CD4-positive, CD25-positive, alpha-beta regulatory T cell (primary cell): ENCODE measurements around the gene SAMD1. TPM values are rescaled to one million over a fixed set of nuclear protein-coding genes. Genes with fewer than 3 reads are reported as not detected.

Source experiments
- ATAC-seq, 2 donors: fragments of 150-1000 bp; cut with Tn5 transposase; one replicate each; pipeline ENCODE4 v1.10.0; 2021; ENCODE audit warnings: low read depth in 2 of 2, moderate number of reproducible peaks in 2 of 2, moderate library complexity in 1 of 2
- DNase-seq, 3 donors: peaks; one replicate each; pipeline versions ENCODE4 v3.0.0 to v3.0.0-alpha.2; 2012 to 2022; ENCODE audit warnings: mixed read lengths in 1 of 3
- H3K27ac ChIP-seq: one replicate; pipeline ENCODE4 v1.7.0; 2013; ENCODE audit warnings: mild to moderate bottlenecking, low read length; ENCODE audit not compliant: insufficient read depth, poor library complexity, severe bottlenecking
- H3K27me3 ChIP-seq: one replicate; pipeline ENCODE4 v1.7.0; 2013; ENCODE audit warnings: low read length; ENCODE audit not compliant: control insufficient read depth, insufficient read depth
- H3K36me3 ChIP-seq: one replicate; pipeline ENCODE4 v1.7.0; 2013; ENCODE audit warnings: mild to moderate bottlenecking, low read length, moderate library complexity; ENCODE audit not compliant: control insufficient read depth, insufficient read depth
- H3K4me1 ChIP-seq: 2 replicates; pipeline ENCODE4 v1.7.0; 2013; ENCODE audit warnings: mild to moderate bottlenecking, low read length; ENCODE audit not compliant: insufficient read depth, control insufficient read depth, poor library complexity, severe bottlenecking
- H3K4me3 ChIP-seq: one replicate; pipeline ENCODE4 v1.7.0; 2013; ENCODE audit warnings: low read depth, mild to moderate bottlenecking, low read length, moderate library complexity
- H3K9me3 ChIP-seq, 2 experiments: 1 replicate in 1 of 2; 2 replicates in 1 of 2; pipeline ENCODE4 v1.7.0; 2013; ENCODE audit warnings: low read length in 2 of 2, mild to moderate bottlenecking in 1 of 2, moderate library complexity in 1 of 2; ENCODE audit not compliant: control insufficient read depth in 2 of 2
- H3K27ac Mint-ChIP-seq, 3 donors: one replicate each; pipeline ENCODE4 v1.8.0; 2020 to 2022; ENCODE audit warnings: mild to moderate bottlenecking in 3 of 3, mixed read lengths in 3 of 3, moderate library complexity in 2 of 3
- H3K27me3 Mint-ChIP-seq: one replicate; pipeline ENCODE4 v1.8.0; 2022; ENCODE audit warnings: mild to moderate bottlenecking, mixed read lengths
- H3K36me3 Mint-ChIP-seq: one replicate; pipeline ENCODE4 v1.8.0; 2020; ENCODE audit warnings: mixed read lengths
- H3K4me1 Mint-ChIP-seq, 4 donors: one replicate each; pipeline ENCODE4 v1.8.0; 2020 to 2022; ENCODE audit warnings: mixed read lengths in 4 of 4, mild to moderate bottlenecking in 1 of 4
- H3K4me3 Mint-ChIP-seq, 4 donors: one replicate each; pipeline ENCODE4 v1.8.0; 2020 to 2022; ENCODE audit warnings: mild to moderate bottlenecking in 4 of 4, mixed read lengths in 4 of 4, moderate library complexity in 3 of 4
- H3K9me3 Mint-ChIP-seq, 7 donors: one replicate each; pipeline ENCODE4 v1.8.0; 2020 to 2022; ENCODE audit warnings: mixed read lengths in 7 of 7, mild to moderate bottlenecking in 3 of 7, moderate library complexity in 2 of 7
- polyA plus RNA-seq, 4 donors: library from polyadenylated mRNA; unstranded; fragments of 300-500 nt; fragmentation: Illumina TruSeq; gene quantifications; one replicate each; pipeline ENCODE4 v1.2.3, GENCODE V29; 2021
- total RNA-seq: library from RNA; stranded (reverse); gene quantifications from one replicate; pipeline ENCODE4 v1.2.3, GENCODE V29; 2022

Gene SAMD1
- total and polyA plus RNA-seq, 5 donors from 2014 or later = 0.80 to 24.1 (median 1.2) TPM

DNA sequence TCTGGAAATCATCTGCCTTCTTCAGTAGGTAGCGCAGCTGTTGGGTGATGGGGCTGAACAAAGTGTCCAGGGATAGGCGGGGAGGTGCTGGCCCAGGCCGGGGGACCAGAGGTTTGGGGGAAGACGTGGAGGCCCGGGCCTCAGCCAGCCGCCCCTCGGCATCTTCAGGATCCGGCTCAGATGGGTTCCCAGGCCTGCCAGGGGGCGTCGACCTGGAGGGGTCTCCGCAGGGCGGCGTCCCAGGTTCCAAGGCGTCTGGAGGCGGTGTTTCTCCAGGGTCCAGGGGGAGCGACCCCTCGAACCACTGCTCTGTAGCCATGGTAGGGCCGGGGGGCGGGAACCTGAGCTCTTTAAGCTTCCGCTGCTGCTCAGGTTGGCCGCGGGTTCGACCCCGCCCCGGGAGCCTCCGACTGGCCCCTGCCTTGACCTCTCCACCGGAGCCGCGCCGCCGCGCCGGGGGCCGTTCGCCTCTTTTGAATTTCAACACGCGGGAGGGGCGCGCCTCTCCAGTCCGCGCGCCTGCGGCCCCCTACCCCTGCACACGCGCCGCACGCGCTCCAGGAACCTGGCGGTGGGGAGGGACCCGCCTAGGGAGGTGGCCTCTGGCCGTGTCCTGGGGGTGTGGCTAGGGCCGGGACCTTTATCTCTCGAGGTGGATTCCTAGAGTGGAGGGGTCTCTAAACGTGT lies 5.1 kb downstream of the SAMD1 start, which contains the start of gene C19orf67:
TSS of gene C19orf67 (minus strand) at position 475 of the 687 bp plus-strand sequence. CDS start at position 319, 156 bp downstream.
- no peak within 1 kb of the TSS for H3K27ac ChIP-seq
- Mint-ChIP-seq H3K27ac (no peak within 1 kb of the TSS), H3K4me3 (peak within 1 kb of the TSS in 2 of 4 donors; percentile 76 to 88), H3K27me3 (no peaks in the 10 kb centered on the region), H3K36me3 (peaks cover 4% of the 10 kb centered on the region), H3K4me1 (peaks cover 4 to 35% (median 12%) of the 10 kb centered on the region in 4 donors), H3K9me3 (no peaks in the 10 kb centered on the region)
- no peaks in the 10 kb centered on the region for H3K9me3 ChIP-seq
- H3K4me1 ChIP-seq = peaks cover 23% of the 10 kb centered on the region
- no peak within 1 kb of the TSS for H3K4me3 ChIP-seq
- DNase-seq = no peak
- no peaks in the 10 kb centered on the region for H3K27me3 ChIP-seq
- no peak for ATAC-seq
- no peaks in the 10 kb centered on the region for H3K36me3 ChIP-seq

DNA sequence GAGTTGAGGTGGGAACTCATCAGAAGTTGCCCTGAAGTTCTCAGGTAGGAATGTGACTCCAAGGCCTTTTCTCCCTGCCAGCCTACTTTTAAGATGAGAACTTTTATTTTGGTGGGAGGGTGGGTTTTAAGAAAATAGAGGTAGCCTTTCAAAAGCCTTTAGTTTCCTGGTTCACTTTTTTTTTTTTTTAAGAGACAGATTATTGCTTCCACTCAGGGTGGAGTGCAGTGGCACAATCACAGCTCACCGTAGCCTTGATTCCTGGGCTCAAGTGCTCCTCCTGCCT lies 7.9 kb downstream of the SAMD1 start:
- Histone ChIP-seq H3K4me3 (no peak overlapping the region), H3K36me3 (no peaks in the 10 kb centered on the region), H3K4me1 (peaks cover 19% of the 10 kb centered on the region), H3K27me3 (no peaks in the 10 kb centered on the region), H3K27ac (no peak overlapping the region), H3K9me3 (no peaks in the 10 kb centered on the region)
- ATAC-seq (no peak), DNase-seq (no peak)
- Mint-ChIP-seq H3K4me3 (peak overlapping the region; percentile 80 to 95 (median 86)), H3K36me3 (no peaks in the 10 kb centered on the region), H3K4me1 (peaks cover 4 to 27% (median 11%) of the 10 kb centered on the region in 4 donors), H3K27me3 (peaks cover 4% of the 10 kb centered on the region), H3K9me3 (no peaks in the 10 kb centered on the region), H3K27ac (peak overlapping the region in 1 of 3 donors; percentile 93)

DNA sequence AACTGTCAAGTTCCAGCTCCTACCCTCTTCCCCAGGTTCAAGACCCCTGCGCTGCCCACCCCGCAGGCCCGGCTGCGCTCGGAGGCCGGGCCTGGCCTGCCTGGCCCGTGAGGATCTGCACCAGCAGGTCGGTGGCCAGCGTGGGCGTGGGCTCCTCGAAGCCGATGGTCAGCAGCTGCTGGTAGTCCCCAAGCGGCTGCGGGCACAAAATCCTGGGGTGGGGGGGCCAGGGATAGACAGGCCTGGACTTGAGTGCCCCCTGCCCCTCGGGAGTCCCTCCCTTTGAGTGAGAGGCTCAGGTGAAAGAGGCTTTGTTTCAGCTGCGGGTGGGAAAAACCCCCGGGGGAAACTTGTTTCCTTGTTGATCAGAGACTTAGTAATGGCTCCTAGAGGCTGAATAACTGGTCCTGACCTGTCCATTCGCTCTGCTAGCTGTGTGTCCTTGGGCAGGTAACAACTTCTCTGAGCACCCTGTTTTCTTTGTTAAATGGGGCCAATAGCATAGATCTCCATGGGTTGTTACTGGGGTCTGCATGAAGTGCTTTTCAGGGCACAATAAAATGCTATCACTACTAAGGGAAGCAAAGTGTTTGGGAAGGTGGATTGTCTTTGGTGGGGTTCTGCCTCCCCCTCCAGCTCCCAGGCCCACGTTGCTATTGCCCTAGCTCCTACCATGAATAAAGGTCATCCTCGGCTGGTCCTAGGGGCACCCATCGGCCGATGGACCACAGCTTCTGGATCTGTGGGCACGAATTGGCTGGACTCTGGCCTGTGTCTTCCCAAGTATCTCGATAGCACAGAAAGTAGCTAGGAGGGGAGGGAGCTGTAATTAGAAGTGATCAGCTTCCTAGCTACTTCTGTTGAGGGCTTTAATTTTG lies 8.5 kb downstream of the SAMD1 start:
- Histone ChIP-seq H3K27me3 (no peaks in the 10 kb centered on the region), H3K27ac (peak overlapping the region; percentile 83), H3K36me3 (no peaks in the 10 kb centered on the region), H3K9me3 (no peaks in the 10 kb centered on the region), H3K4me3 (peak overlapping the region; percentile 67), H3K4me1 (peaks cover 19% of the 10 kb centered on the region)
- H3K9me3 Mint-ChIP-seq = no peaks in the 10 kb centered on the region
- H3K27me3 Mint-ChIP-seq = peaks cover 4% of the 10 kb centered on the region
- H3K36me3 Mint-ChIP-seq = no peaks in the 10 kb centered on the region
- peak in 2 of 3 donors; percentile 29 to 35 for DNase-seq
- H3K4me1 Mint-ChIP-seq = peaks cover 4 to 27% (median 11%) of the 10 kb centered on the region in 4 donors
- peak overlapping the region; percentile 79 to 95 (median 93) for H3K27ac Mint-ChIP-seq
- H3K4me3 Mint-ChIP-seq = peak overlapping the region; percentile 89 to 95 (median 94)
- ATAC-seq = no peak

DNA sequence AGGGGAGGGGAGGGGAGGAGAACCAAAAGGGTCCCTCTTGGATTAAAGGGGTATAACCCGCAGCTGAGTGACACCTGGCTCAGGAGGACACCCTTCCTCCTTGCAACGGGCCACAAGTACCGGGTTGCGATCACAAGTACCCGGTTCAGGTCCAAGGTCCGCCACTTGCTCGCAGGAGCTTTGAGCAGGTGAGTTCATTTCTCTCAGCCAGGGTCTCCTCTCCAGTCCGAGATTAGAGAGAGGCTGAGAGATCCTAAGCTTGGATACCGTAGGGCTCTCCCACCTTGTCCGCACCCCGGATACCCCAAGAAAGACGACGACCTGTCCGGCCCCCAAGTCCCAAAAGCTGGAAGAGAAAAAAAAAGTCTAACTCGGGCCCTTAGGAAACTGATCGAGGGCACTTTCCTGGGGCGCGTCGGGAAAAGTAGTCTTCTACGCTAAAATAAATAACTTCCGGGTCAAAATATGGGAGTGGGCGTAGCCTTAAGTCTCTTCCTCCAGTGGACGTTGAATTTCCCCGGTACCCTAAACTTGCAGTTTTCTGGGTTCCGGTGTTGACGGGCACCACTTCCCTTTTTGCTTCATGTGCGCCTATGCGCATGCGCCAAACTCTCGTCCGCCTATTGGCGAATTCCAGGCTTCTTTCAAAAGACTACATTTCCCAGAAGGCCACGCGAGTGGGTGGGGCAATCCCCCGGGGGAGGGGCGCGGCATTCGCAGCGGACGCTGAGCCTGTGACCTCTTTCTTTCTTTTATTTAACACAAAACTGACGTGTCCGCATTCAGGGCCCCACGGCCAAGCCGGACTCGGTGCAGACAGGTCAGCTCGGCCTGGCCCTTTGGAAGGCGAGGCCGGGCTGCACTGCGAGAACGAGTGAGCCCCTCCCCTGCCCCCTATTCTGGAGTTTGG lies 9.4 kb downstream of the SAMD1 start:
- H3K27ac ChIP-seq = peak overlapping the region; percentile 83
- peak overlapping the region; percentile 77 for H3K4me3 ChIP-seq
- H3K4me3 Mint-ChIP-seq = peak overlapping the region; percentile 89 to 95 (median 94)
- peaks cover 4 to 27% (median 11%) of the 10 kb centered on the region in 4 donors for H3K4me1 Mint-ChIP-seq
- no peaks in the 10 kb centered on the region for H3K27me3 ChIP-seq
- no peaks in the 10 kb centered on the region for H3K36me3 ChIP-seq
- H3K9me3 Mint-ChIP-seq = no peaks in the 10 kb centered on the region
- H3K4me1 ChIP-seq = peaks cover 19% of the 10 kb centered on the region
- H3K36me3 Mint-ChIP-seq = no peaks in the 10 kb centered on the region
- peak; percentile 94 to 95 for ATAC-seq
- peaks cover 4% of the 10 kb centered on the region for H3K27me3 Mint-ChIP-seq
- DNase-seq = peak; percentile 98 to 100 (median 100)
- H3K27ac Mint-ChIP-seq = peak overlapping the region; percentile 91 to 95 (median 93)
- H3K9me3 ChIP-seq = no peaks in the 10 kb centered on the region

DNA sequence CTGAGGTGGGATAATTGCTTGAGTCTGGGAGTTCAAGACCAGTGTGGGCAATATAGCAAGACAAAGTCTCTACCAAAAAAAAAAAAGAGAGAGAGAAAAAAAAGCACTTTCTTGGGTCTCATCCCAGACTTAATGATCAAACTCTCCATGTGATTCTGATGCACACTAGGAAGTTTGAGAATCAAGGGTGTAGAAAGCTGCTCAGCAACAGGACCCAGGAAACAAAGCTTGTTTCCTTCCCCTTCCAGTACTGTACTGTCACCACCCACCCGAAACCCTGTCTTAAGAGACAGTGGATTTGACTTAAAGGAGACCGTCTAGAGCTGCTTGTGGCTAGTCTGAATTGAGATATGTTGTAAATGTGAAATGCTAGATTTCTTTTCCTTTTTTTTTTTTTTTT lies 12.1 kb downstream of the SAMD1 start:
- Mint-ChIP-seq H3K4me3 (peak overlapping the region in 1 of 4 donors; percentile 63), H3K27me3 (peaks cover 9% of the 10 kb centered on the region), H3K9me3 (no peaks in the 10 kb centered on the region), H3K4me1 (peaks cover 4 to 44% (median 17%) of the 10 kb centered on the region in 4 donors), H3K27ac (no peak overlapping the region), H3K36me3 (no peaks in the 10 kb centered on the region)
- no peak overlapping the region for H3K4me3 ChIP-seq
- H3K4me1 ChIP-seq = peaks cover 38% of the 10 kb centered on the region
- ATAC-seq (no peak), DNase-seq (no peak)
- no peaks in the 10 kb centered on the region for H3K27me3 ChIP-seq
- no peak overlapping the region for H3K27ac ChIP-seq
- H3K36me3 ChIP-seq = no peaks in the 10 kb centered on the region
- H3K9me3 ChIP-seq = no peaks in the 10 kb centered on the region

DNA sequence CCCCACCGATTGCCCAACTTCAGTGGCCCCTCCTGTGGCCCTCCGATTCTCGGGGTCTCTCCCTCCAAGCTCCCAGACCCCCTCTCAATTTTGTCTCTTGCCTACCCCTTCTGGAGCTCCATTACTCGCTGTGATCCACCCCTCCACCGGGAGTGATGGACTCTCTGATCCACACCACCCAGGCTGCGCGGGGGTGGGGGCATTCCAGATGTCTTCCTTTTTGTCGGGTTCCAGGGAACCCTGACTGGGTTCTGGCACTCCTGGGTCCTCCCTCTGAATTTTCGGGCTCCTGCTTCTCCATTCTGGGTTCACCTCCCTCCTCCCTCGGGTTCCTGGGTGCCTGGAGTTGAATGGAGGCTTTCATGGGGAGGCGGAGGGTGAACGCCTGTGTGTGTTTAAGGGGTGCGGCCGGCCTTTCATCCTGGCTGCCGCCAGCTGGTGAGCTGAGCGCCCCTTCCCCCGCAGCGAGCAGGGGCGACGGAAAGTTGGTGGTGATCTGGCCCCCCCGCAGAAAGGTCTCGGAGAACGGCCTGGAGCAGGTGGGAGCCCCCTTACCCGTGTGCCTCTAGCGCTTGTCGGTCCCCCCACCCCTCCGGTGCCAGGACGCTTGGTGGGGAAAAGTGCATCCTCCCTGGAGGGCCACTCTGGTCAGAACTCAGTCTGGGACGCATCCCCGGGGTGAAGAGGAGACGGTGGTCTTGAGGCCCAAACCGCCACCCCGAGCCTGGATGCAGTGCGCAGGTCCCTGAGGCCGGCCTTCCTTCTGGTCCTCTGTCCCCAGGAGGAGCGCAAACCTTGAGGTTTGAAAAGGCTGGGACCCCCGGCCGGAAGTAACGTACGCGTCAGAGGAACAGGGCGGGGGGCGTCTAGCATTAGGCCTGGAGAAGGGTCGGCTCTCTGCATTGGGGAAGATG lies 16.4 kb downstream of the SAMD1 start:
- Mint-ChIP-seq H3K36me3 (no peaks in the 10 kb centered on the region), H3K4me3 (peak overlapping the region; percentile 89 to 98 (median 92)), H3K27ac (peak overlapping the region; percentile 43 to 91 (median 88)), H3K27me3 (peaks cover 22% of the 10 kb centered on the region), H3K9me3 (no peaks in the 10 kb centered on the region), H3K4me1 (peaks cover 0 to 23% (median 7%) of the 10 kb centered on the region in 4 donors)
- ATAC-seq (peak in 1 of 2 donors; percentile 4), DNase-seq (peak in 1 of 3 donors; percentile 31)
- no peaks in the 10 kb centered on the region for H3K36me3 ChIP-seq
- no peaks in the 10 kb centered on the region for H3K9me3 ChIP-seq
- no peaks in the 10 kb centered on the region for H3K27me3 ChIP-seq
- no peak overlapping the region for H3K27ac ChIP-seq
- peak overlapping the region; percentile 64 for H3K4me3 ChIP-seq
- H3K4me1 ChIP-seq = peaks cover 36% of the 10 kb centered on the region
